ENCODE results near the gene PRKN.

DNA sequence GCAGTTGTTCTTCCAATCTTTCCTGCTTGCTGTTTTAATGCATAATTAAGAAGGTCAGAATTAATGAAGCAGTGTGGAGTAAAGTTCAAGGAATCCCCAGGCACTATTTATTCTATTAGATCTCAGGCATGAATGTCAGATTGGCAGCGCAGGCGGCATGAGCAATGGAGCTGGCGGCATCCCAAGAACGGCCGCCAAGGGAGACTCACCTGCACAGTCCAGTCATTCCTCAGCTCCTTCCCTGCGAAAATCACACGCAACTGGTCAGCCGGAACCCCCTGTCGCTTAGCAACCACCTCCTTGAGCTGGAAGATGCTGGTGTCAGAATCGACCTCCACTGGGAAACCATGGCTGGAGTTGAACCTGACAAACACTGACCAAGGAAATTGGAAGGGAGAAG lies 284.5 kb downstream of the PRKN start:
- TF ChIP-seq CTCF (IDR thresholded peaks at IDR 0.05) = no peak
- TF ChIP-seq POLR2A (IDR thresholded peaks at IDR 0.05) = no peak
